HL-60 (cell line): ENCODE results near the gene SPACA4.

Experiments used
- DNase-seq, 2 experiments: peaks; one replicate each; pipeline ENCODE4 v3.0.0-alpha.2; 2010 to 2020; ENCODE audit warnings: low read depth in 1 of 2, low spot score in 1 of 2
- H3K27ac ChIP-seq: fragments of 250-450 bp; sonication (Bioruptor Pico); replicated peaks from 2 replicates; pipeline ENCODE4 v1.5.1; 2020; ENCODE audit warnings: mild to moderate bottlenecking, moderate library complexity
- H3K27me3 ChIP-seq: fragments of 250-450 bp; sonication (Bioruptor Pico); 2 replicates; pipeline ENCODE4 v1.5.1; 2021; ENCODE audit warnings: mild to moderate bottlenecking, moderate library complexity; ENCODE audit not compliant: insufficient read depth, poor library complexity, severe bottlenecking
- H3K4me3 ChIP-seq: replicated peaks from 2 replicates; pipeline ENCODE4 v1.5.1; 2011; ENCODE audit warnings: mild to moderate bottlenecking, control low read depth, low read length; ENCODE audit not compliant: insufficient read depth
- CTCF ChIP-seq: IDR thresholded peaks from one replicate; pipeline ENCODE4 v1.5.1; 2011; ENCODE audit warnings: low read length, control low read depth, inconsistent platforms; ENCODE audit not compliant: insufficient read depth
- GABPA ChIP-seq: IDR thresholded peaks from 2 replicates; pipeline ENCODE4 v1.6.1; 2012; ENCODE audit warnings: low read depth
- POLR2AphosphoS5 ChIP-seq: IDR thresholded peaks from 2 replicates; pipeline ENCODE4 v1.6.1; 2012; ENCODE audit warnings: low read depth
- REST ChIP-seq: IDR thresholded peaks from 2 replicates; pipeline ENCODE4 v1.6.1; 2012; ENCODE audit warnings: low read depth; ENCODE audit not compliant: insufficient replicate concordance
- SPI1 ChIP-seq: IDR thresholded peaks from 2 replicates; pipeline ENCODE4 v1.6.1; 2012; ENCODE audit warnings: low read depth, mild to moderate bottlenecking, borderline replicate concordance

SPACA4 gene

GRCh38 chr19:48591021-48591420 lies 15.5 kb upstream of the SPACA4 start:
- Histone ChIP-seq H3K27ac (no peak overlapping the region), H3K27me3 (no peaks in the 10 kb centered on the region), H3K4me3 (no peak overlapping the region)
- TF ChIP-seq SPI1 = no peak
- TF ChIP-seq POLR2AphosphoS5 = no peak
- TF ChIP-seq GABPA = no peak
- no peak for TF ChIP-seq CTCF
- TF ChIP-seq REST = no peak
- DNase-seq = no peak

GRCh38 chr19:48595171-48595570 lies 11.4 kb upstream of the SPACA4 start:
- DNase-seq = no peak
- no peaks in the 10 kb centered on the region for H3K27me3 ChIP-seq

GRCh38 chr19:48595833-48596232 lies 10.7 kb upstream of the SPACA4 start:
- no peak for DNase-seq
- Histone ChIP-seq H3K27me3 (no peaks in the 10 kb centered on the region), H3K4me3 (no peak overlapping the region), H3K27ac (no peak overlapping the region)
- TF ChIP-seq POLR2AphosphoS5 = no peak
- no peak for TF ChIP-seq CTCF
- no peak for TF ChIP-seq REST
- no peak for TF ChIP-seq SPI1
- TF ChIP-seq GABPA = no peak

More at GRCh38 chr19:48595171-48595570, 11.4 kb upstream of the SPACA4 start:
- H3K4me3 ChIP-seq = no peak overlapping the region
- TF ChIP-seq SPI1 = no peak
- TF ChIP-seq CTCF = no peak
- TF ChIP-seq REST = no peak
- no peak for TF ChIP-seq GABPA
- no peak overlapping the region for H3K27ac ChIP-seq
